Measurements from ENCODE around the gene GRID1.
"Not testable (repeated sequence)": the region's sequence is repeated elsewhere in the genome, so short reads cannot be mapped to it uniquely, and the experiment has no call there.

GRID1 gene

DNA sequence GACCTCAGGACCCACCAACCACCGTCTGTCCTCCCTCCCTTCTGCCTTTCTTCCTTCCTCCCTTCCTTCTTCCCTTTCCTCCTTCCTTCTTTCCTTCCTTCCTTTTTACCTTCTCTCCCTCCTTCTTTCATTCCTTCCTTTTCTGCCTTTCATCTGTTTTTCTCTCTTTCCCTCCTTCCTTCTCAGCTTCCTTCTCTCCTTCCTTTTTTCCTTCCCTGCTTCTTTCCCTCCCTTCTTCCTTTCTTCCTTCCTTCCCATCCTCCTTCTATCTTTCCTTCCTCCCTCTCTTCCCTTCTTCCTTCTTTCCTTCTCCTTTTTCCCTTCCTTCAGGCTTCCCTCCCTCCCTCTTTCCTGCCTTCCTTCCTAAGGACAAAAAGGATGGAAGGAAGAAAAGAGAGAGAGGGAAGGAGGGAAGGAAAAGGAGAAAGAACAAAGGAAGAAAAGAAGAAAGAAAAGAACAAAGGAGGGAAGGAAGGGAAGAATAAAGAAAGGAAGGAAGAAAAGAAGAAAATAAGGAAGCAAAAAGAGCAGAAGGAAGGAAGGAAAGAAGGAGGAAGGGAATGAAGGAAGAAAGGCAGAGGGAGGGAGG lies 405.0 kb downstream of the GRID1 start:
- H3K36me3 ChIP-seq (ENCODE audit: control insufficient read depth, insufficient read depth, low read length, severe bottlenecking), result no peaks in the 10 kb centered on the region
- DNase-seq (ENCODE audit: low read depth), result no peak
- H3K9me3 ChIP-seq (ENCODE audit: control insufficient read depth, low read length), result peaks cover 8% of the 10 kb centered on the region
- H3K4me3 ChIP-seq (ENCODE audit: low read length), result no peak overlapping the region
- no peaks in the 10 kb centered on the region for H3K27me3 ChIP-seq (replicated peaks; ENCODE audit: control insufficient read depth, insufficient read depth, low read length)
- no peak overlapping the region for H3K9ac ChIP-seq (ENCODE audit: low read length)
- H3K4me1 ChIP-seq (ENCODE audit: control insufficient read depth, insufficient read depth, low read length), result no peaks in the 10 kb centered on the region

DNA sequence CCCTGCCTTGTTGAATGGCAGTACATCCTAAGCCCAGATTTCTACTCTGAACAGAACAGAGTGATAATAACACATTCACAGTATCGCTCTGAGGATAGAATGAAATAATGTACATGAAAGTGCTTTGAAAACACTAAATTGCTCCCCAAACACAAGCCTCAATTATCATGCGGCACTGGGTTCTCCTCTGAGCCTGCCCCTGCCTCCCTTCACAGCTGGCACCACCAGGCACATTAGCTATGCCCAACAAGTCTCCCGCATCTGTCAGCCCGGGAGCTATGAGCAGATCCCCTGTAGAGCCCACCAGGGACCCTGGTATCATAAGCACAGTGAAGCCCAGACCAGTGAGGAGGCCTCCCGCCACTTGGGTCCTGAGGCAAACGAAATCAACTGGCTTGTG lies 405.5 kb downstream of the GRID1 start:
- Histone ChIP-seq H3K36me3 (ENCODE audit: control insufficient read depth, insufficient read depth, low read length, severe bottlenecking) (no peaks in the 10 kb centered on the region), H3K9me3 (ENCODE audit: control insufficient read depth, low read length) (peaks cover 8% of the 10 kb centered on the region), H3K4me3 (ENCODE audit: low read length) (no peak overlapping the region), H3K9ac (ENCODE audit: low read length) (no peak overlapping the region), H3K4me1 (ENCODE audit: control insufficient read depth, insufficient read depth, low read length) (no peaks in the 10 kb centered on the region), H3K27me3 (replicated peaks; ENCODE audit: control insufficient read depth, insufficient read depth, low read length) (no peaks in the 10 kb centered on the region)
- DNase-seq (ENCODE audit: low read depth), result no peak

DNA sequence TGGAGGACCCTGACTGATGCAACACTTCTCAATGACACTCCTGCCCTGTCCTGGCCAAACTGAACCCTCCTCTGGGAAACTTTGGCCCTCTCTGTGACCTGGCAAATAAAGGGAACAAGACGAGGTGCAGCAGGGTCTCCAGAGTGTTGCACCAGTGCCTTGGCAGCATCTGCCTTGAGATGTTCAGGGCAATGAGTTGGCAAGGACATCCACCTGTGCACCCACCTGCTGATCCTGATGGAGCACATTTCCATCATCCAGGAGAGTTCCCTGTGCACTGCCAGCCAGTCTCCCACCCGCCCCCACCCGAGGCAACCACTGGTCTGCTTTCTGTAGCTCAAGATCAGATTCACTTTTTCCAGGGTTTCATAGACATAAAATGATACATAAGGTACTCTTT lies 407.4 kb downstream of the GRID1 start:
- no peaks in the 10 kb centered on the region for H3K27me3 ChIP-seq (replicated peaks; ENCODE audit: control insufficient read depth, insufficient read depth, low read length)
- peaks cover 3% of the 10 kb centered on the region for H3K9me3 ChIP-seq (ENCODE audit: control insufficient read depth, low read length)
- no peak overlapping the region for H3K4me3 ChIP-seq (ENCODE audit: low read length)
- no peak overlapping the region for H3K9ac ChIP-seq (ENCODE audit: low read length)
- no peaks in the 10 kb centered on the region for H3K36me3 ChIP-seq (ENCODE audit: control insufficient read depth, insufficient read depth, low read length, severe bottlenecking)
- DNase-seq (ENCODE audit: low read depth), result no peak
- H3K4me1 ChIP-seq (ENCODE audit: control insufficient read depth, insufficient read depth, low read length), result no peaks in the 10 kb centered on the region

DNA sequence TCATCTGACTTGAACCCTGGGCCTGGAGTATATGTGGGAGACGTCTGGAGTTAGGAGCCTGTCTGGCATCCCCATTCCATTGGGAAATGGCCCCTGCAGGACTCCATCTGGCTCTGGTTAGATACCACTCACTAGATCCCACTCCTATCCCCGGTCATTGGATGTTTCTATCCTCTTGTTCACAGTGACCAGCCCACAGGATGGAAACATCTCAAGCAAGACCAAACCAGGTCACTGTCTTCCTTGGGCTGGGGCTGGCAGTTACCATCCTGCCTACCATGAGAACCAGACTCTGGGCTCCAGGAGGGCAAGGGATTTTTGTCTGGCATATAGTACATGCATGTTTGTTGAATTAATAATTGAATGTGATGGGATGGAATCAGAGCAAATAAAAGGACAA lies 415.7 kb downstream of the GRID1 start:
- Histone ChIP-seq H3K36me3 (ENCODE audit: control insufficient read depth, insufficient read depth, low read length, severe bottlenecking) (no peaks in the 10 kb centered on the region), H3K9ac (ENCODE audit: low read length) (no peak overlapping the region), H3K27me3 (replicated peaks; ENCODE audit: control insufficient read depth, insufficient read depth, low read length) (no peaks in the 10 kb centered on the region), H3K9me3 (ENCODE audit: control insufficient read depth, low read length) (no peaks in the 10 kb centered on the region), H3K4me3 (ENCODE audit: low read length) (no peak overlapping the region), H3K4me1 (ENCODE audit: control insufficient read depth, insufficient read depth, low read length) (no peaks in the 10 kb centered on the region)
- no peak for DNase-seq (ENCODE audit: low read depth)

DNA sequence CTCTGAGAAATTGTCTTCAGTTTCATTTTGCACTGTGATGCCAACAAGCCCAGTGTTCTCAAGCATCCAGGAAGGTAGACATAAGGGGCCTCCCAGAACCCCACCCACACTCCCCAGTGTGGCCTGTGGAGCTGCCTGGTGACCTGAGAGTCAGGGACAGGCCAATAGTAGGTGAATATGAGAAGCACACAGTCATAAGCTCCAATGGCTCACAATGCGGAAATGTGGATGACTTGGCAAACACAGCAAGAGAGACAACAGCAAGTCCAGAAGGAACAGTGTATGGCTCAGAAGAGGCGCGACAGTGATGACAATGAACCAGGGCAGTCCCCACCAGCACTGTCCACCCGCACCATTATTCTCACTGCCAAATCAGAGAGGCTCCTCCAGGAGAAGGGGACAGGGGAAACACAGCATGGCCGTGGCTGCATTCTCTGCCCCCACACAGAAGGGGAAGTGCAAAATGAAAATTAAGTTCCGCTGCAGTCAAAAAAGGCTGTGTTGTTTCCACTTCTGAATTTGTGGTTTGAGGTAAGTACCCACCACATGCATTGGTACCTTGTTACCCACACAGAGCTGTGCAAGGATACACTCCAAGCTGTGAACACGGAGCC lies 419.8 kb downstream of the GRID1 start:
- no peaks in the 10 kb centered on the region for H3K9me3 ChIP-seq (ENCODE audit: control insufficient read depth, low read length)
- H3K36me3 ChIP-seq (ENCODE audit: control insufficient read depth, insufficient read depth, low read length, severe bottlenecking), result no peaks in the 10 kb centered on the region
- no peak for DNase-seq (ENCODE audit: low read depth)
- no peak overlapping the region for H3K9ac ChIP-seq (ENCODE audit: low read length)
- H3K4me1 ChIP-seq (ENCODE audit: control insufficient read depth, insufficient read depth, low read length), result no peaks in the 10 kb centered on the region
- no peaks in the 10 kb centered on the region for H3K27me3 ChIP-seq (replicated peaks; ENCODE audit: control insufficient read depth, insufficient read depth, low read length)
- H3K4me3 ChIP-seq (ENCODE audit: low read length), result no peak overlapping the region

DNA sequence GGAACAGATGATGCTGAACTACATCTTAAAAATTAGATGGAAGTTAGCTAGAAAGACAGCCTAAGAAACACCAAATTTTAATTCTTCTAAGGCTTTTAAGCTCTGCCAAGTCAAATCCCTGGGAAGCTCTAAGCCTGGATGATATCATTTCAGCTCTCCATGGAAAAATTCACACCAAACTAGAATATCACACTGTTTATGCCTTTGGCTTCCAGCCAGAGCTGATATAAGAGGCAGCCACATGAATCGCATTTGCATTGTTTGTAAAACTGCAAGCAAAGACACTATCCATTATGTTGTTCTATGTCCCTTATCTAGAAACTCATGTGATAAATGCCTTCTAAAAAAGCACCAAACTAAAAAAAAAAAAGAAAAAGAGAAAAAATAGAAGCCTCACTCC lies 430.4 kb downstream of the GRID1 start:
- Histone ChIP-seq H3K4me1 (ENCODE audit: control insufficient read depth, insufficient read depth, low read length) (no peaks in the 10 kb centered on the region), H3K4me3 (ENCODE audit: low read length) (no peak overlapping the region), H3K9ac (ENCODE audit: low read length) (no peak overlapping the region), H3K27me3 (replicated peaks; ENCODE audit: control insufficient read depth, insufficient read depth, low read length) (no peaks in the 10 kb centered on the region), H3K9me3 (ENCODE audit: control insufficient read depth, low read length) (peaks cover 6% of the 10 kb centered on the region), H3K36me3 (ENCODE audit: control insufficient read depth, insufficient read depth, low read length, severe bottlenecking) (no peaks in the 10 kb centered on the region)
- DNase-seq (ENCODE audit: low read depth), result no peak

DNA sequence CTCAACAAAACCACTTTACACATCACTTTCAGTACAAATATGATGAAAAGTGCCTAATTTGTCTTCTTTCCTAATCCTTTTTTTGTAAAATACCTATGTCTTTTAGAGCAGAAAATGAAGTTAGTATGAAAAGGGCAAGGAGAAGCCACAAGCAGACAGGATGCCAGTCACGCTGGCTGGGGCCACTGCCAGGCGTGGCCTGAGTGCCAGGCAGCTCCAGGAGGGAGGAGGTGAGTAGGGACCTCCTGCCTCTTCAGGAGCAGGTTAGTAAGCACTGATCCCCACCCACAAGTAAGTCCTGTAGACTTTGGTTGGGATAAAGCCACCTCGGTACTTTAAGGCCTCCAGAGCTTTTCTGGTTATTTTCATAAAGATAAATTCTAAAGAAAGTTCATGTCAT lies 432.0 kb downstream of the GRID1 start:
- no peak for DNase-seq (ENCODE audit: low read depth)
- H3K4me1 ChIP-seq (ENCODE audit: control insufficient read depth, insufficient read depth, low read length), result no peaks in the 10 kb centered on the region
- no peaks in the 10 kb centered on the region for H3K27me3 ChIP-seq (replicated peaks; ENCODE audit: control insufficient read depth, insufficient read depth, low read length)
- H3K36me3 ChIP-seq (ENCODE audit: control insufficient read depth, insufficient read depth, low read length, severe bottlenecking), result no peaks in the 10 kb centered on the region
- H3K9me3 ChIP-seq (ENCODE audit: control insufficient read depth, low read length), result peaks cover 6% of the 10 kb centered on the region
- no peak overlapping the region for H3K4me3 ChIP-seq (ENCODE audit: low read length)
- H3K9ac ChIP-seq (ENCODE audit: low read length), result no peak overlapping the region

DNA sequence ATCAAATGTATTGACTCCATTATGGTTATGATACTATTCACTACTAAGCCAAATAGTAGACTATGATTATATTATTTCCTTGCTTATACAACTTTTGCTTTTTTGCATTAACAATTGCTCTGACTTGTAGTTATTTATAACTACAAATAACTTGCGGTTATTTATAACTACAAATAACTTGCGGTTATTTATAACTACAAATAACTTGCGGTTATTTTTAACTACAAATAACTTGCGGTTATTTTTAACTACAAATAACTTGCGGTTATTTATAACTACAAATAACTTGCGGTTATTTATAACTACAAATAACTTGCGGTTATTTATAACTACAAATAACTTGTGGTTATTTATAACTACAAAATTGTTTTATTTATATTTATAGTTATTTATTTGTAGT lies 436.6 kb downstream of the GRID1 start:
- H3K9me3 ChIP-seq (ENCODE audit: control insufficient read depth, low read length); H3K9ac ChIP-seq (ENCODE audit: low read length); H3K27me3 ChIP-seq (replicated peaks; ENCODE audit: control insufficient read depth, insufficient read depth, low read length); DNase-seq (ENCODE audit: low read depth); H3K4me1 ChIP-seq (ENCODE audit: control insufficient read depth, insufficient read depth, low read length); H3K4me3 ChIP-seq (ENCODE audit: low read length); H3K36me3 ChIP-seq (ENCODE audit: control insufficient read depth, insufficient read depth, low read length, severe bottlenecking): not testable (repeated sequence)

DNA sequence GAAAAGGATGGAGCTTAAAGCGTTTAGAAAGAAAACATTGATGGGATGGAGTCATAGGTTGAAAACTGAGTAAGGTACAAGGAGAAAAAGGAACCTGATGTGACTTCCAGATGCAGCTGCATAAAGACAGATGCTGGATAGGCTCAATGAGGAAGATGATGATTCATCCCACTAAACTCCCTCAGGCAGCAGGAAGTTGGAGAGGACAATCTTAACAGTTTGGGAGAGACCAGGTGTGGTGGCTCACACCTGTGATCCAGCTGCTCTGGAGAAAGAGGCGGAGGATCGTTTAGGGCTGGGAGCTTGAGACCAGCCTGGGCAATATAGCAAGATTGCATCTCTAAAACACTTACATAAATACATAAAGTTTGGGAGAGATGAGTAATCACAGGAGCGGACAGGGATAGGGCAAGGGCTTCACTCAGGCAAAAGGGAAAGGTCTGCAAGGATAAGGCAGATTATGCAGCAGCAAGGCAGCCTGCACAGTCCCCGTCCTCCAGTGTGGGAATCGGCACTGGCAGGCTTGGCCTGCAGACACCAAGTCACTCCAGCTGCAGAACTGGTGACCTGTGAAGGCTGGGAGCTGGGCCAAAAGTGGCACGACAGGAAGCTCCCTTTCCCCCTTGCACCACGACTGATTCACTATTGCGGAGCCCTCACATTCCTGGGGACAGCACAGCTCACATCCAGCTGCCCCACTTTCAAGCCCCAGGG lies 438.5 kb downstream of the GRID1 start:
- no peak overlapping the region for H3K4me3 ChIP-seq (ENCODE audit: low read length)
- no peak for DNase-seq (ENCODE audit: low read depth)
- H3K9ac ChIP-seq (ENCODE audit: low read length), result no peak overlapping the region
- H3K36me3 ChIP-seq (ENCODE audit: control insufficient read depth, insufficient read depth, low read length, severe bottlenecking), result no peaks in the 10 kb centered on the region
- H3K4me1 ChIP-seq (ENCODE audit: control insufficient read depth, insufficient read depth, low read length), result no peaks in the 10 kb centered on the region
- no peaks in the 10 kb centered on the region for H3K27me3 ChIP-seq (replicated peaks; ENCODE audit: control insufficient read depth, insufficient read depth, low read length)
- no peaks in the 10 kb centered on the region for H3K9me3 ChIP-seq (ENCODE audit: control insufficient read depth, low read length)

DNA sequence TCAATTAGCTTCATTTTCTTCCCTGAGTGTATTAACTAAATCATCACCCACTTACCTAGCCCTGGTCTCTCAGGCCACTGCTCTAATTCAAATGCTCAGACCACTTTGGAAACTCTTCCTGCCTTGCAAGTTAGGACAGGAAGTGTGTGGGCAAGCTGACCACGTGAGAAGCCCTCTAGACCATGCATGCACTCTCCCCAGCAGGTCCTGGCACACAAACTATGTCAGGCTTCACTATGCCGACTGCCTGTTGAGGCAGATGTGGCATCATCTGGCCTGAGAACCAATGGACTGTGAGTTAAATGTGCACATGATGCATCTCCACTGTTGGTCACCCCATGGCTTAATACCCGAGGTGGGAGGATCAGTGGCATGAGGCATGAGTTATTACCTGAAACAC lies 439.6 kb downstream of the GRID1 start:
- no peak for DNase-seq (ENCODE audit: low read depth)
- Histone ChIP-seq H3K4me1 (ENCODE audit: control insufficient read depth, insufficient read depth, low read length) (no peaks in the 10 kb centered on the region), H3K9me3 (ENCODE audit: control insufficient read depth, low read length) (no peaks in the 10 kb centered on the region), H3K9ac (ENCODE audit: low read length) (no peak overlapping the region), H3K27me3 (replicated peaks; ENCODE audit: control insufficient read depth, insufficient read depth, low read length) (no peaks in the 10 kb centered on the region), H3K4me3 (ENCODE audit: low read length) (no peak overlapping the region), H3K36me3 (ENCODE audit: control insufficient read depth, insufficient read depth, low read length, severe bottlenecking) (no peaks in the 10 kb centered on the region)

DNA sequence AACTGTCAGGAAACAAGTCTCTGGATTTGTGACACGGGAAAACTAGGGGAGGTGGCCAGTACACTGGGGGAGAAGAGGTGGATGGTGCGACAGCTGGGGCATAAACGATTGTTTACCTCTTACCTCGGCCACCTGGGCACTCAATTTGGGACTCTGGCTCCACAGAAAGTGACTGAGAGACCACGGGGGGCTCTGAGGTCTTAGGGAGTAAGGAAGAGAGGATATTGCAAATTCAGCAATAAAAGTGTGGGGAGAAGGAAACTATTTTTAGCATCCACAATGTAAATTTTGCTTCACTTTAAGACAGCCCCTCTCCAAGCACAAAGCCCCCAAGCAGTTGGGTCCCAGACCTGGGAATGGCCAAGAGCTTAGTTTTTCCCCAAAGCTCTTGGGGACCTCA lies 440.5 kb downstream of the GRID1 start:
- Histone ChIP-seq H3K9me3 (ENCODE audit: control insufficient read depth, low read length) (no peaks in the 10 kb centered on the region), H3K27me3 (replicated peaks; ENCODE audit: control insufficient read depth, insufficient read depth, low read length) (no peaks in the 10 kb centered on the region), H3K4me3 (ENCODE audit: low read length) (no peak overlapping the region), H3K9ac (ENCODE audit: low read length) (no peak overlapping the region), H3K4me1 (ENCODE audit: control insufficient read depth, insufficient read depth, low read length) (no peaks in the 10 kb centered on the region), H3K36me3 (ENCODE audit: control insufficient read depth, insufficient read depth, low read length, severe bottlenecking) (no peaks in the 10 kb centered on the region)
- DNase-seq (ENCODE audit: low read depth), result no peak
